HG02943 (cell line): ENCODE measurements around the gene PLPPR1.
A peak's percentile ranks its signal among the peaks of the same experiment; 100 is the strongest.
"Not testable (repeated sequence)": the region's sequence is repeated elsewhere in the genome, so short reads cannot be mapped to it uniquely, and the experiment has no call there.

Experiments
- ATAC-seq: cut with Tn5 transposase; IDR thresholded peaks from one replicate; pipeline ENCODE4 v1.9.1; 2021; ENCODE audit warnings: mild to moderate bottlenecking, low read depth, moderate library complexity; ENCODE audit not compliant: unreplicated experiment

PLPPR1 gene

DNA sequence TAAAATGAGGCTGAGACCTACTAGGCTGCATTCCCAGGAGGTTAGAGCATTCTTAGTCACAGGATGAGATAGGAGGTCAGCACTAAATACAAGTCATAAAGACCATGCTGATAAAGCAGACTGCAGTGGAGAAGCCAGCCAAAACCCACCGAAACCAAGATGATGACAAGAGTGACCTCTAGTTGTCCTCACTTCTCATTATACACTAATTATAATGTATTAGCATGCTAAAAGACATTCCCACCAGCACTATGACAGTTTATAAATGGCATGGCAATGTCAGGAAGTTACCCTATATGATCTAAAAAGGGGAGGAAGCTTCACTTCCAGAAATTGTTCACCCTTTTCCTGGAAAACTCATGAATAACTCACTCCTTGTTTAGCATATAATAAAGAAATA, 88.6 kb downstream of the PLPPR1 start:
- ATAC-seq = no peak

- ATAC-seq = peak; percentile 63
Measured at GRCh38 chr9:101119206-101119819, 90.8 kb downstream of the PLPPR1 start.

DNA sequence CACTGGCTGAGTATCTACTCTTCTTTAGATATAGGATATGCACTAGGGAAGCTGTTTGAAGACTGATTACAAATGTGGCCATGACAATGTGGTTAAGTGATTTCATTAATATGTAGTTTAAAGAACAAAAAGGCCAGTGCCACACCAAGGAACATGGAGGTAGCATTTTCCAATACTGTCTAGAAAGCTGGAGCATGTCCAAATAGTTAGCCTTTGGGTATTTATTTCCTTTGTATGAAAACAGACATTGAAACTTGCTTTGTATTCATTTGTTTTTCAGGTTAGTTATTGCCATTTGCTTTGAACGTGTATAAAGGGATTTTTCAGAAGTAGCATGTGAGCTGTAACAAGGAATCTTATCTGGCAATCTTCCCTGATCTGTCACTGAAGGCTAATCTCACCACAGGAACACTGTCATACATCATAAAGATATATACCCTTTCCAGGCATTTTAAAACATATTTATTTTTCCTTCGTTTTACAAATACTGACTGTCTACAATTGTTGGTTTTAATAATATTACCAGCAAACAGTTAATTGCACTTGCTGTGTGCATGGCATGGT, 93.4 kb downstream of the PLPPR1 start:
- no peak for ATAC-seq

DNA sequence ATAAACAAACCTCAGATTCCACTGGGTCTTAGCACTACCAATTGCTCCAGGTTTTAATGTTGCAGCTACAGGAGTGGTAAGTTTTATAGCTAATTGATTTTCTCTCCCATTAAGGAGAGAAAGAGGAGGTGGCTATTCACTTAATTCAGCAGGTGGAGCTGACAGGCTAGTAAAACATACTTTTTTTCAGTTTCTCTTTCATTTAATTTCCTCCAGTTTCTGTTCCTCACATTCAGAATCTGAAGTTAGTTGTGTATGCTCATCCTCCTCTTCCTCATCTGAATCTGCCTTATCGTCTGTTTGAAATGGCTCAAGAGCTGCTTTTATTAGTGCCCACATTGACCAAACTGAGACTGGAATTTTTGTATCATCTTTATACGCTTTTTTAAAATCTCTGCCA, 98.0 kb downstream of the PLPPR1 start:
- ATAC-seq = no peak

- ATAC-seq = not testable (repeated sequence)
Measured at GRCh38 chr9:101127369-101127768, 98.8 kb downstream of the PLPPR1 start.

- no peak for ATAC-seq
Measured at GRCh38 chr9:101128623-101129022, 100.1 kb downstream of the PLPPR1 start.

GRCh38 chr9:101130054-101130453, 101.5 kb downstream of the PLPPR1 start:
- no peak for ATAC-seq

- no peak for ATAC-seq
Measured at GRCh38 chr9:101131326-101131725, 102.8 kb downstream of the PLPPR1 start.

- ATAC-seq = no peak
Measured at GRCh38 chr9:101132801-101133200, 104.3 kb downstream of the PLPPR1 start.

- ATAC-seq = no peak
Measured at GRCh38 chr9:101138509-101138908, 110.0 kb downstream of the PLPPR1 start.

- no peak for ATAC-seq
Measured at GRCh38 chr9:101139082-101139481, 110.6 kb downstream of the PLPPR1 start.

GRCh38 chr9:101140764-101141163, 112.2 kb downstream of the PLPPR1 start:
- ATAC-seq = no peak

DNA sequence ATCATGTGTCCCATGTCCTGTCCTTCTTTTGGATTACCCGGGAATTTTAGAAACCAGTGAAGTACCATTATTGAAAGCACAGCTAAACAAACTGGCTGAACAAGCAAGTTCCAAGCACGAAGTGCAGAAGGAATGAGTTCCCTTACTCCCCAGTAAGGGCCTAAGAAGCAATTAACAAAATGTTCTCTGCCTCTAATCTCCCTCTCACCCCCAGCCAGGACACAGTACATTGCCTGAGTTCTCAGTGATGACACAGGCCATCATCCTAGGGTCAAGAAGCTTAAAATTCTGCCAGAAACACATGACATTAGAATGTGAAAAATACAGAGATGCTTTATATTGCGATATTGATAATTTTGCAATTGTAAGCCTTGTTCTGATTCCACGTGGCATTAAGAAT, 118.0 kb downstream of the PLPPR1 start:
- ATAC-seq = no peak

DNA sequence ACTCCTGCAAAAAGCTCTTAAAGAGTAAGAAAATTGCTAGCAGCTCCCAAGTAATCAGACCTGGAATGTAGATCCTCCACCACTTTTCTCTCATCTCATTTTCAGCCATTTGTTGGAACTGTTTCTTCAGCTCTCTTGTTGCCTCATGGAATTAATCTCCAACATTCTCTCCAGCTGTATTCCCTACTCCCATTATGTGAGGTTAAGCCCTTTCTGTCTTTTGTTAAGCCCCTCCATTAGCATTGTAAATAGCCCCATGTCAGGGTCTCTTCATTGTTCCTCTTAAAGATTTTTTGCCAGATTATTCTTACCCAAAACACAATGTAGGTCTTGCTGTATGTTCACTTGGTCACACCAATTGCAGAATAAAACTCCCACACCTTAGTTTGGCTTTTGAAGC, 119.8 kb downstream of the PLPPR1 start:
- ATAC-seq = no peak

- ATAC-seq = no peak
Measured at GRCh38 chr9:101158361-101158760, 129.8 kb downstream of the PLPPR1 start.

GRCh38 chr9:101162231-101162630, 133.7 kb downstream of the PLPPR1 start:
- ATAC-seq = no peak

DNA sequence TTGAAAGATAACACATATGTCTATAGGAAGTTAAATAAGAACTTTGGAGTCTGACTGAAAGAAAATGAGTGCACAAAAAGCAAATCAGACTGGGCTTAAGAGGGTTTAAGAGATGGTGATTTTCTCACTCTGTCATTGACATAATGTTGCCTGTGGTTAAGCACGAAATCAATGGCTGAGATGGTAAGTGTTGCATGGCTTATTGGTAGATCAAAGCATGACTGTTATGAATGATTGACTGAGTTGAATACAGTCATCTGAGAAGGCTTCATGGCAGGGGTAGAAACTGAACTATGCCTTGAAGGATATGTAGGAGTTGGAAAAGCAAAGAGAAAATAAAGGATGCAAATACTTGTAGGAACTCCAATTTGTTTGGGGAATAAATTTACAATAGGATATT, 136.6 kb downstream of the PLPPR1 start:
- ATAC-seq = no peak

GRCh38 chr9:101167490-101168134, 139.1 kb downstream of the PLPPR1 start:
- ATAC-seq = no peak

- no peak for ATAC-seq
Measured at GRCh38 chr9:101172616-101173015, 144.1 kb downstream of the PLPPR1 start.

DNA sequence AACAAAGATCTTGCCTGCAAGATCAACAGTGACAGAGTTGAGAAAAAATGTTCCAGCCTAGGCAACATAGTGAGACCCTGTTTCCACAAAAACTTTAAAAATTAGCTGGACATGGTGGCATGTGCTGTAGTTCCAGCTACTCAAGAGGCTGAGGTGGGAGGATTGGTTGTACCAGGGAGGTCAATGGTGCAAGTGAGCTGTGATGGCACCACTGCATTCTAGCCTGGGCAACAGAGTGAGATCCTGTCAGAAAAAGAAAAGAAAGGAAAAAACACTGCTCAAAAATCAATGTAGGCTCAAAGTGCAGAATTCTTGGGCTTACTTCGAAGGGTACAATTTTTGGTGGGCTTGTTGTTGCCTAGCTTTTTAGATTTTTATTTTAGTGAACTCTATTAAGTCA, 145.4 kb downstream of the PLPPR1 start:
- ATAC-seq = no peak

DNA sequence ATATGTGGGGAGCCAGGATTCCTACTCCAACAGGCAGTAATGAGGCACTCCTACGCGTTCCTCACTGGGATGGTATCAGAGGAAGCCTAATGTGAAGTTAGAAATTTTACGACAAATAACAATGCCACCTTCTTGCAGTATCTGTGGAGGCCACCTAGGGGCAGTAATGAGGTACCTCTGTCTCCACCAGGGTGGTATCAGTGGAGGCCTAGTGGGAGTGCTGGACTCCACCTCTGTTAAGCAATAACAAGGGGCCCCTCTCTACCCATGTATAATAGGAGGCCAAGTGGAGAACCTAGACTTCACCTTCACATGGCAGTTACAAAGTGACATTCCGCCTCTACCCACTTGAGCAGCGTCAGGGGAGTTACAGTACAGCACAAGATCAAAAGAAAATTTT, 147.9 kb downstream of the PLPPR1 start:
- no peak for ATAC-seq

DNA sequence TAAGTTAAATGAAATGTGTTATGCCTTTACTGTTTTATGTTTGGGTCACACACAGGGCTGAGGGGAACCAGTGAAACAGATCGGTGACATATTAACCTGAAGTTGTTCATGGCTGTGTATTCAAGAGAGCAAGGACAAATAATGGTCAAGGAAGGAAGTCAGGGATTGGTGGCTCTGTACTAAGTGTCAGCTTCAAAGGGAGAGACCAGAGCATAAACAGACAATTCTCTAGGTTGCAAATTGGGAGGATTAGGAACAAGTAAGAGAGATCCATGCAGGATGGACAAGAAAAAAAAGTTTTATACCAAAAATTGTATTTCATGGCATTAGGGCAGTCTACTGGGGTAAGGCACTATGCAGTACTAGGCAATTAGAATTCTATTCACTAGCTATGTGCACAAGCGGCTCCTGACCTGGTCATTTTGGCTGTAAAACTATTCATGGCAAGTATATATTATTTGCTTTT, 156.3 kb downstream of the PLPPR1 start:
- no peak for ATAC-seq
